Lower leg skin (tissue), 3 donors: ENCODE results near the gene SLC37A2.

Experiments
- POLR2A ChIP-seq, 2 donors: fragments of 450-650 bp; IDR thresholded peaks; one replicate each; pipeline ENCODE4 v1.6.1; 2016 to 2017; ENCODE audit warnings: antibody characterized with exemption in 2 of 2, mild to moderate bottlenecking in 1 of 2, moderate library complexity in 1 of 2
- TF ChIP-seq, protein P1 (sequence below), 3 donors: fragments of 450-650 bp; IDR thresholded peaks; one replicate each; pipeline ENCODE4 v1.5.1; 2016; ENCODE audit warnings: antibody characterized with exemption in 3 of 3, mild to moderate bottlenecking in 3 of 3, moderate library complexity in 2 of 3

DNA sequence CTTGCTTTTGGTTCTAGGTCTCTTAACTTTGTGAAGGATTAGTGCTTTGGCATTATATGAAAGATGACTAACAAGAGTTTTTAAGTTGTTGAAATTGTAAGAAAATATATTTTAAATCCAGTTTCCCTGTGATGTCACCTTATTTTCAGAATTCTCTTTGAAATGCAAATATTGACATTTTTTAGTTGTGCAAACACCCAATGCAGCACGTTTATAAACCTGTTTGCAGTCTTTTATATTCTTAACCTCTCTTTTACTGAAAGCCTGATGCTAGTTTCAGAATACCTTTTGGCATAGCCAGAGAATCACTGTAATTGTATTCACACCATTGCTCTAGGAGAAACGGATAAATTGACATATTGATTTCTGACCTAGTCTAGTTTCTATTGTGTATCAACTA, 42.8 kb upstream of the SLC37A2 start:
- TF ChIP-seq, protein P1, sequence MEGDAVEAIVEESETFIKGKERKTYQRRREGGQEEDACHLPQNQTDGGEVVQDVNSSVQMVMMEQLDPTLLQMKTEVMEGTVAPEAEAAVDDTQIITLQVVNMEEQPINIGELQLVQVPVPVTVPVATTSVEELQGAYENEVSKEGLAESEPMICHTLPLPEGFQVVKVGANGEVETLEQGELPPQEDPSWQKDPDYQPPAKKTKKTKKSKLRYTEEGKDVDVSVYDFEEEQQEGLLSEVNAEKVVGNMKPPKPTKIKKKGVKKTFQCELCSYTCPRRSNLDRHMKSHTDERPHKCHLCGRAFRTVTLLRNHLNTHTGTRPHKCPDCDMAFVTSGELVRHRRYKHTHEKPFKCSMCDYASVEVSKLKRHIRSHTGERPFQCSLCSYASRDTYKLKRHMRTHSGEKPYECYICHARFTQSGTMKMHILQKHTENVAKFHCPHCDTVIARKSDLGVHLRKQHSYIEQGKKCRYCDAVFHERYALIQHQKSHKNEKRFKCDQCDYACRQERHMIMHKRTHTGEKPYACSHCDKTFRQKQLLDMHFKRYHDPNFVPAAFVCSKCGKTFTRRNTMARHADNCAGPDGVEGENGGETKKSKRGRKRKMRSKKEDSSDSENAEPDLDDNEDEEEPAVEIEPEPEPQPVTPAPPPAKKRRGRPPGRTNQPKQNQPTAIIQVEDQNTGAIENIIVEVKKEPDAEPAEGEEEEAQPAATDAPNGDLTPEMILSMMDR (IDR thresholded peaks at IDR 0.05) = no peak
- TF ChIP-seq POLR2A (IDR thresholded peaks at IDR 0.05) = no peak
